ENCODE data around the gene SPTBN4. TPM values are rescaled to one million over a fixed set of nuclear protein-coding genes. Genes with fewer than 3 reads are reported as not detected.
"Not testable (repeated sequence)": the region's sequence is repeated elsewhere in the genome, so short reads cannot be mapped to it uniquely, and the experiment has no call there.

The SPTBN4 gene
- total RNA-seq (2014; rRNA removed; shearing (Covaris generic)): 0.84 and 2.9 TPM in 2 replicates

- DNase-seq (ENCODE audit: low read depth): no peak
Observed at GRCh38 chr19:40466985-40467734, at the start of gene SPTBN4. Gene SPTBN4 (plus strand): TSS chr19:40467001. CDS start chr19:40472622, 5,621 bp downstream.

- no peak for DNase-seq (ENCODE audit: low read depth)
Observed at GRCh38 chr19:40417643-40417981, 49.2 kb upstream of the SPTBN4 start.

DNA sequence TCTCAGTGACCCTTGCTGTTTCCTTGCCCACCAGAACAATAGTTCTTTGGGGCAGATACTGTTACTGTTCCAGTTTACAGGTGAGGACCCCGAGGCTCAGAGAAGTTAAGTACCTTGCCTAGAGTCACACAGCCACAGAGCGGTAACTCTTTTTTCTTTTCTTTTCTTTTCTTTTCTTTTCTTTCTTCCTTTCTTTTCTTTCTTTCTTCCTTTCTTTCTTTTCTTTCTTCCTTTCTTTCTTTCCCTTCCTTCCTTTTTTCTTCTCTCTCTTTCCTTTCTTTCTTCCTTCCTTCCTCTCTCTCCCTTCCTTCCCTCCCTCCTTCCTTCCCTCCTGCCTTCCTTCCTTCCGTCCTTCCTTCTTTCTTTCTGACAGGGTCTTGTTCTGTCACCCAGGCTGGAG lies 48.8 kb upstream of the SPTBN4 start:
- no peak for DNase-seq (ENCODE audit: low read depth)

DNA sequence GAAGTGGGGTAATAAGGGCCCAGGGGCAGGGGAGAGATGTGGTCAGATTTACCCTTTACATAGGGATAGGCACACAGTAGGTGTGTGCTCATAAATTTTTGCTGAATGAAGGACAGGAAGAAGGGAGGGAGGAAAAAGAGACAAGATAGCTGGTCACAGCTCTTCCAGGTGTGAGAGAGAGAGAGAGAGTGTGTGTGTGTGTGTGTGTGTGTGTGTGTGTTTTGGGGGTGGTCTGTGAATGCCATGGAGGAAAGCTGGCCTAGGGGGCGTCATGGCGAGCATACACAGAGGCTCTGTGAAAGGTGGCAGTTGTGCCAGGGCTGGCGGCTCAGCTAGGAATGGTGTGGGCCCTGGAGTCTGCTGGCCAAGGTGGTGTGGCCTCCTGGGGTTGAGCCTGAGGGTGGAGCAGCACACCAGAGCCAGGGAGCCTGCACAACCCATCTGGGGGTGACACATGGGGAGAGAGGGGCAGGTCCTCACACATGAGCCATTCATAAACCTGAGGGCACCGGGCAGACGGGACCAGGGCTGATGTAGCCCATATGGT lies 47.7 kb upstream of the SPTBN4 start:
- no peak for DNase-seq (ENCODE audit: low read depth)

- DNase-seq (ENCODE audit: low read depth): no peak
Observed at GRCh38 chr19:40419780-40420179, 47.0 kb upstream of the SPTBN4 start.

DNA sequence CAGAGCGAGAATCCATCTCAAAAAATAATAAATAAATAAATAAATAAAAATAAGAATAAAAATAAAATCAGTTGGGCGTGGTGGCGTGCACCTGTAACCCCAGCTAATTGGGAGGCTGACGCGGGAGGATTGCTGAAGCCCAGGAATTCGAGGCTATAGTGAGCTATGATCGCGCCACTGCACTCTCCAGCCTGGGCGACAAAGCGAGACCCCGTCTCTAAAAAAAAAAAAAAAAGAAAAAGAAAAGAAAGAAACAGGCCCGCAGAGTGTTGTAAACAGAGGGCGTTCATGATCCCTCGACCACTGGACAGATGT lies 46.4 kb upstream of the SPTBN4 start:
- no peak for DNase-seq (ENCODE audit: low read depth)

DNA sequence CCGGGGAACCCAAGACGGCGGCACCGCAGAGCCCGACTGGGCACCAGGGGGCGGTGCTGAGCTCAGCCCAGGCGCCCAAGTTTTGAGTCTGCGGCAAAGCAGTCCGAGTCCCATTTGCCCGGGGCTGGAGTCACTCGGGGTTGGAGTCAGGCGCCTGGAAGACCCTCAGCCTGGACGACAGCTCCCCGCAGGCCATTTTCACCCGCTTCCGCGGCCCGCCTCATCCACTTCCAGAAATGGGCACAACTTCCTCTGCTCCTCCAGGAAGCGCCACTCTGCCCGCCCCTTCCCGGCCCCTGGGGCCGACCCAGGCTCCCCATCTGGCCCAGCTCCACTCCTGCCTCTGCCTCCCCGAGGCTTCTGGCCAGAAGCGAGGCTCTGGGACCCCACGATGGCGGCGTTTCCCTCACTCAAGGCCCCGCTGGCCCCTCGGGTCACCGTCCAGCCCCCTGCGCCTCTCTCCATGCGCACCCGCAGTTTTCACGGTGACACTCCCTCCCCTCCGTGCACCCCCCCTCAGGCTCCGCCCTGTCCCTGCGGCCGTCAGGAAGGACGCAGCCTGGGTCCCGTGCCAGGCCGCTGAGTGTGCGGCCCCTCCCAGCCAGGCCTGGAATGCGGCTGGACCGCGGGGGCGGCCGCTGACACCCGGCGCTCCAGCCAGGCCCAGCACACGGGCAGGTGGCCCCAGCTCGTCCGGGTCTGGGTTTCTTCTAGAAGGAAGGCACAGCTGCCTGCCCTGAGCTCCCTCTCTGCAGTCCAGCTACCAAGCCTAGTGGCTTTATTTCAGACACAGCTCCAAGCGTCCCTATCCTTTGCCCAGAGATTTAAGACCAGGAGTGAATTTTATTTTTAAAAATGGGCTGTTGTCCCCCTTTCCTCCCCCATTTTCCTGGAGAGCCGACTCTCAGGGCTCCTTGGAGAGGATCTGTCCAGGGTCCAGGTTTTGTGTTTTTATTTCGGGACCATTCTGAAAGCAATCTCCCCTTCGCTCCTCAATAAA lies 45.7 kb upstream of the SPTBN4 start:
- peak; percentile 94 for DNase-seq (ENCODE audit: low read depth)

GRCh38 chr19:40421993-40422747 lies 44.6 kb upstream of the SPTBN4 start:
- no peak for DNase-seq (ENCODE audit: low read depth)

DNA sequence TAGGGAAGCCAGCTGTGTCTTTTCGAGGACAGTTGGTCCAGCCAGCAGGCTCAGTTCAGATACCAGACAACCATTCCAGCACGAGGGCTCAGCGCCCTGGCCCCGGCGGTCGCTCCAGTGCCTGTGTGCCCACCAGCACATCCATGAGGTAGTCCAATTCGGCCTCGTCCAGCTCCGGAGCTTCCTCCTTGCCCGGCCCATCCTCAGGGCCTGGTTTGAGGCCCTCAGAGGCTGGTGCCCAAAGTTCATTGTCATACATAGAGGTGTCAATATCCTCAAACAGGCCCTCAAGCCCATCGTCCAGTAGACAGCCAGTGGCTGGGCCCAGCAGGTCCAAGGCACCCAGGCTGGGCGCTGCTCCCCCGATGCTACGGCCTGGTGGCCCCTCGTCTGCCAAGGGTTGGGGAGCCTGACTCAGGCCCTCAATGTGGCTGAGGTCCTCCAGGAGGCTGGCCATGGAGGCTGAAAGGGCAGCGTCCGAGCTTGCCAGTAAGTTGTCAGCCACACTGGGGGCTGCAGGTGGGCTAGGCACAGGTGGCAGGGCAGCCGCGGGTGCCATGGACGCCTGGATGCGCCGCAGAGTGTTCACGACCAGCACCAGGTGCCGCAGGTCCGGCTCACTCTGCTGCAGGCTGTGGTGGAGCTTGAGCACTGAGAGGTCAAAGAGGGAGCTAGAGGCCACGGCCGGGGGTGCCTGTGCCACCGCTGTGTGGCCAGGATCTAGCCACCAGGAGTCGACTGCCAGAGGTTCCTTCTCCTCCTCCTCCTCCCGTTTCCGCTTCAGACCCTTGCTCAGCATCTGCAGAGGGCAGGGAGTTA lies 43.8 kb upstream of the SPTBN4 start:
- no peak for DNase-seq (ENCODE audit: low read depth)

GRCh38 chr19:40423938-40424337 lies 42.9 kb upstream of the SPTBN4 start:
- DNase-seq (ENCODE audit: low read depth): no peak

- DNase-seq (ENCODE audit: low read depth): peak; percentile 37
Observed at GRCh38 chr19:40424637-40425449, 42.0 kb upstream of the SPTBN4 start.

- peak; percentile 99 for DNase-seq (ENCODE audit: low read depth)
Observed at GRCh38 chr19:40425450-40426287, 41.1 kb upstream of the SPTBN4 start, which contains the start of gene SERTAD1. Gene SERTAD1 (minus strand): TSS chr19:40425992. CDS start chr19:40423546, 2,446 bp downstream.

- DNase-seq (ENCODE audit: low read depth): not testable (repeated sequence)
Observed at GRCh38 chr19:40428197-40428596, 38.6 kb upstream of the SPTBN4 start.

DNA sequence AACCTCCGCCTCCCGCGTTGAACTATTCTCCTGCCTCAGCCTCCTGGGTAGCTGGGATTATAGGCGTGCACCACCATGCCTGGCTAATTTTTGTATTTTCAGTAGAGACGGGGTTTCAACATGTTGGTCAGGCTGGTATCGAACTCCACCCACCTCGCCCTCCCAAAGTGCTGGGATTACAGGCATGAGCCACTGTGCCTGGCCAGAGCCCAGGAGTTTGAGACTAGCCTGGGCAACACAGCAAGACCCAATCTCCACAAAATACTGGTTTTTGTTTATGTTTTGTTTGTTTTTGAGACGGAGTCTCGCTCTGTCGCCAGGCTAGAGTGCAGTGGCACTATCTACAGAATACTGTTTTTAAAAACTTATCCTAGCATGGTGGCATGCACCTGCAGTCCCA lies 36.6 kb upstream of the SPTBN4 start:
- DNase-seq (ENCODE audit: low read depth): not testable (repeated sequence)

GRCh38 chr19:40431698-40432097 lies 35.1 kb upstream of the SPTBN4 start:
- no peak for DNase-seq (ENCODE audit: low read depth)

GRCh38 chr19:40432760-40433159 lies 34.0 kb upstream of the SPTBN4 start:
- not testable (repeated sequence) for DNase-seq (ENCODE audit: low read depth)

GRCh38 chr19:40433391-40434216 lies 33.2 kb upstream of the SPTBN4 start:
- DNase-seq (ENCODE audit: low read depth): peak; percentile 96

- no peak for DNase-seq (ENCODE audit: low read depth)
Observed at GRCh38 chr19:40438284-40438683, 28.5 kb upstream of the SPTBN4 start.
